Suprapubic skin (tissue), 4 donors: Measurements from ENCODE around the gene TNIK. TPM values are rescaled to one million over a fixed set of nuclear protein-coding genes. Genes with fewer than 3 reads are reported as not detected.

Source experiments
- DNase-seq, 2 donors: peaks; one replicate each; pipeline ENCODE4 v3.0.0-alpha.2; 2019; ENCODE audit warnings: low spot score in 2 of 2
- H3K27ac ChIP-seq: fragments of 200-600 bp; sonication (generic); one replicate; pipeline ENCODE4 v1.5.1; 2019
- H3K27me3 ChIP-seq: fragments of 200-600 bp; sonication (generic); one replicate; pipeline ENCODE4 v1.5.1; 2019
- H3K36me3 ChIP-seq: fragments of 200-600 bp; sonication (generic); one replicate; pipeline ENCODE4 v1.5.1; 2019
- H3K4me1 ChIP-seq: fragments of 200-600 bp; sonication (generic); one replicate; pipeline ENCODE4 v1.5.1; 2019
- H3K4me3 ChIP-seq: fragments of 200-600 bp; sonication (generic); one replicate; pipeline ENCODE4 v1.5.1; 2019; ENCODE audit warnings: mild to moderate bottlenecking
- H3K9me3 ChIP-seq: fragments of 200-600 bp; sonication (generic); one replicate; pipeline ENCODE4 v1.5.1; 2019
- CTCF ChIP-seq, 2 donors: fragments of 200-600 bp in 1 of 2; fragments of 450-650 bp in 1 of 2; sonication (generic) in 1 of 2; IDR thresholded peaks; one replicate each; pipeline ENCODE4 v1.5.1; 2016 to 2019; ENCODE audit warnings: antibody characterized with exemption in 2 of 2, mild to moderate bottlenecking in 1 of 2, moderate library complexity in 1 of 2
- EP300 ChIP-seq: sonication (generic); formaldehyde crosslinking; IDR thresholded peaks from one replicate; pipeline ENCODE4 v1.6.1; 2017; ENCODE audit warnings: antibody characterized with exemption
- POLR2A ChIP-seq, 2 donors: fragments of 450-650 bp; IDR thresholded peaks; one replicate each; pipeline ENCODE4 v1.6.1; 2017; ENCODE audit warnings: antibody characterized with exemption in 2 of 2, mild to moderate bottlenecking in 2 of 2, moderate library complexity in 2 of 2
- POLR2AphosphoS5 ChIP-seq, 3 donors: sonication (generic); formaldehyde crosslinking; IDR thresholded peaks; one replicate each; pipeline ENCODE4 v1.6.1; 2017; ENCODE audit warnings: antibody characterized with exemption in 3 of 3
- WGBS: methylation state at CpG from one replicate; pipeline ENCODE4 v1.1.5; 2018; 5-methylcytosine and 5-hydroxymethylcytosine counted together
- total RNA-seq, 4 donors: library from RNA; depleted of rRNA; stranded (reverse); fragments of >200 nt; gene quantifications; one replicate each; pipeline ENCODE4 v1.1.0, GENCODE V29; 2016

Gene TNIK
- total RNA-seq, 4 donors from 2014 or later = 2.0 to 4.3 (median 3.1) TPM

- Histone ChIP-seq H3K9me3 (no peaks in the 10 kb centered on the region), H3K27me3 (no peaks in the 10 kb centered on the region), H3K36me3 (no peaks in the 10 kb centered on the region), H3K4me1 (peaks cover 22% of the 10 kb centered on the region), H3K4me3 (no peak overlapping the region), H3K27ac (no peak overlapping the region)
- 35% methylated on average over 1 of the region's 1 CpG for WGBS
- no peak for DNase-seq
- TF ChIP-seq POLR2AphosphoS5 (IDR thresholded peaks at IDR 0.05) (no peak), CTCF (IDR thresholded peaks at IDR 0.05) (no peak), POLR2A (IDR thresholded peaks at IDR 0.05) (no peak), EP300 (no peak)
Measured at GRCh38 chr3:171267104-171267503, 193.1 kb downstream of the TNIK start.

GRCh38 chr3:171266740-171267073 lies 193.5 kb downstream of the TNIK start:
- no peak for DNase-seq
- no peak for TF ChIP-seq POLR2AphosphoS5 (IDR thresholded peaks at IDR 0.05)
- TF ChIP-seq POLR2A (IDR thresholded peaks at IDR 0.05) = no peak
- TF ChIP-seq CTCF (IDR thresholded peaks at IDR 0.05) = no peak
- TF ChIP-seq EP300 = no peak
- 26% methylated on average over 1 of the region's 1 CpG for WGBS

GRCh38 chr3:171266034-171266739 lies 194.0 kb downstream of the TNIK start:
- Histone ChIP-seq H3K27ac (no peak overlapping the region), H3K36me3 (no peaks in the 10 kb centered on the region), H3K4me1 (peaks cover 22% of the 10 kb centered on the region), H3K9me3 (no peaks in the 10 kb centered on the region), H3K27me3 (no peaks in the 10 kb centered on the region), H3K4me3 (no peak overlapping the region)
- 69% methylated on average over 4 of the region's 4 CpGs for WGBS
- no peak for DNase-seq
- no peak for TF ChIP-seq CTCF (IDR thresholded peaks at IDR 0.05)
- TF ChIP-seq POLR2A (IDR thresholded peaks at IDR 0.05) = no peak
- no peak for TF ChIP-seq EP300
- TF ChIP-seq POLR2AphosphoS5 (IDR thresholded peaks at IDR 0.05) = no peak

More at GRCh38 chr3:171266740-171267073, 193.5 kb downstream of the TNIK start:
- Histone ChIP-seq H3K27ac (no peak overlapping the region), H3K4me1 (peaks cover 22% of the 10 kb centered on the region), H3K9me3 (no peaks in the 10 kb centered on the region), H3K36me3 (no peaks in the 10 kb centered on the region), H3K27me3 (no peaks in the 10 kb centered on the region), H3K4me3 (no peak overlapping the region)

- H3K9me3 ChIP-seq = no peaks in the 10 kb centered on the region
- no peak overlapping the region for H3K4me3 ChIP-seq
- 92% methylated on average over 6 of the region's 6 CpGs for WGBS
- no peaks in the 10 kb centered on the region for H3K27me3 ChIP-seq
- H3K27ac ChIP-seq = no peak overlapping the region
- H3K4me1 ChIP-seq = peaks cover 22% of the 10 kb centered on the region
- no peak for TF ChIP-seq POLR2AphosphoS5 (IDR thresholded peaks at IDR 0.05)
- TF ChIP-seq EP300 = no peak
- TF ChIP-seq POLR2A (IDR thresholded peaks at IDR 0.05) = no peak
- TF ChIP-seq CTCF (IDR thresholded peaks at IDR 0.05) = no peak
- H3K36me3 ChIP-seq = no peaks in the 10 kb centered on the region
- DNase-seq = no peak
Measured at GRCh38 chr3:171264758-171265157, 195.4 kb downstream of the TNIK start.

GRCh38 chr3:171262431-171262830 lies 197.8 kb downstream of the TNIK start:
- H3K36me3 ChIP-seq = no peaks in the 10 kb centered on the region
- peaks cover 22% of the 10 kb centered on the region for H3K4me1 ChIP-seq
- TF ChIP-seq POLR2AphosphoS5 (IDR thresholded peaks at IDR 0.05) (no peak), CTCF (IDR thresholded peaks at IDR 0.05) (no peak), POLR2A (IDR thresholded peaks at IDR 0.05) (no peak), EP300 (no peak)
- no peaks in the 10 kb centered on the region for H3K27me3 ChIP-seq
- no peaks in the 10 kb centered on the region for H3K9me3 ChIP-seq
- no peak for DNase-seq
- no peak overlapping the region for H3K4me3 ChIP-seq
- H3K27ac ChIP-seq = no peak overlapping the region
- WGBS = 61% methylated on average over 1 of the region's 1 CpG
